ENCODE data around the gene CNOT6.

Gene CNOT6

DNA sequence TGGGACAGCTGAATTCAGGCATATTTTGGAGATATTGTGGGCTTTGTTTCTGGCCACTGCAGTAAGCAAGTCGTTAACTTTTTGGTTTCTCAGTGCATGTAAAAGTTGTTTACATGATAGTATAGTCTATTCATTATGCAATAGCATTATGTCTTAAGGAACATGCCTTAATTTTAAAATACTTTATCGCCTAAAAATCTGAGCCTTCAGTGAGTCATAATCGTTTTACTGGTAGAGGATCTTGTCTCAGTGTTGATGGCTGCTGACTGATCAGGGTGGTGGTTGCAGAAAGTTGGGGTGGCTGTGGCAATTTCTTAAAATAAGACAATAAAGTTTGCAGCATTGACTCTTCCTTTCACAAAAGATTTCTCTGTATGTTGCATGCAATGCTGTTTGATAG lies 92.0 kb downstream of the CNOT6 start:
- no peak for DNase-seq

DNA sequence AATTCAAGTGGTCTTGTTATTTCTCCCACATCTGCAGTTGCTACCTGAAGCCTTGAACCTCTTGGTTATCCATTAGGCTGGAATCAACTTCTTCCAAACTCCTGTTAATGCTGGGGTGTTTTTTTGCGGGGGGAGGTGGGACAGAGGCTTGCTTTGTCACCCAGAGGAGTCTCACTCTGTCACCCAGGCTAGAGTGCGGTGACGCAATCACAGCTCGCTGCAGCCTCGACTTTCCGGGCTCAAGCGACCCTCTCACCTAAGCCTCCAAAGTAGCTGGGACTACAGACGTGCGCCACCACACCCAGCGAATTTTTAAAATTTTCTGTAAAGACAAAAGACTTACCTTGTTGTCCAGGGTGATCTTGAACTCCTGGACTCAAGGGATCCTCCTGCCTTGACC lies 92.7 kb downstream of the CNOT6 start:
- DNase-seq, result no peak

DNA sequence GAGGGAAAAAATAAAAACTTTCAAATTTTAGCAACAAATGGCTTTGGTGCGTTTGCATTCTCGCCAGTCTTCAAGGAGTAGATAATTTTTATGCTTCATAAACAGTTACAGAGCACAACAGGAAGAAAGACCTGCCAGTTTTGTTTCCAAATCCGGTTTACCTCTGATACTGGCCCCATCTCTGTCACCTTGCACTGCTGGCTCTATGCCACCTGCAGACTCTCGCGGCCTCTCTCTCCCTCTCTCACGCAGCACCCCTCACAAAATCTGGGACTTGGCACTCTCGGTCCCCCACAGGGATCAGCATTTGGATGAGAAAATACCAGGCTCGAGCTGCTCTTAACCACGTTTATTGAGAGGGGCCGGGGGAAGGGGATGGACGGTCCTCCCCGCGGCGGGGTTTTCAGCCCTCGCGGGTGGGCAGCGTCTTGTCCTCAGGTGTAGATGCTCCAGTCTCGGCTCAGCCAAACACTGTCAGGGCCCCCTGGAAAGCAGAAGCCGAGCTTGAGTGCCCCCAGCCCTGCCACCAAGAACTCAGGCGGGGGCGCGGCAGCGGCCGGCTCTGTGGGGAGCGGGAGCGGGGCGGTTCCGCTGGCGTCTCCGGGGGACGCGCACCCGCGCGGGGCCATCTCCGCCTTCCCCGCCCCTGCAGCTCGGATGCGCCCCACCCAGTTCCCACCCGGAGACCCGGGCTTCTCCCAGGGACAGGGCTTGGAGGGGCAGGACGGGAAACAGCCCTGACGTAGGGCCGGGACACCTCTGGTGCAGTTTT lies 95.8 kb downstream of the CNOT6 start:
- no peak for DNase-seq

DNA sequence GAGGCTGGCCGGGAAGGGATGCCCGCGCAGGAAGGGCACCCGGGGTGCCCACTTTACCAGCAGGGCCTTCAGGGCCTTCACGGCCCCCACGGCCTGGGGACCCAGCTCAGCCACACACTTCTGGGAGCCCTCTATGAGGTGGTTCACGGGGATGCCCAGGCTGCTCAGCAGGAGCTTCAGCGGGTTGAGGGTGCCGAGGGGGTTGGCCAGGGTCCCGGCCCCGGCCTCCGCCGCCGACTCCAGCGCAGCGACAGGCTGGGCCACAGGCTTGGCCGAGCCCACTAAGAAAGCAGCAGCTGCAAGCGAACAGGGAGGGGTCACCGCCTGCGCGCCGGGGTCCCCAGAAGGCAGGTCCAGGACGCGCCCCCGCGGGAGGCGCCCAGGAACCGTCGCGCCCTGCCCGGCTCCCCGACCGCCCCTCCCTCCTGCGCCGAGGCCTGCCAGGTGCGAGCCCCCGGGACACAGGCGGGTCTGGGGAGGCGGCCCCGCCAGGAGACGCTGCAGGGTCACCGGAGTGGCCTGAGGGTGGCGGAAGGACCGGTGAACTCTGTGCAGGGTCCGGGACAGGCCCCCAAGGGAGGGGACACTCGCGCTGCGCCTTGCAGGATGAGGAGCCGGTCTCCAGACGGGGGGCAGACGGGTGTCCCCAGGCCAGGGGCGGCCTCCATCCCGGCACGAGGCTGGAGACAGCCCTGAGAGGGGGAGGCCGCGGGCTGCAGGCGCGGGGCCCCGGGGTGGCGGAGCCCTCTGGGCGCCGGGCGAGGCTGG lies 96.5 kb downstream of the CNOT6 start:
- DNase-seq, result no peak

DNA sequence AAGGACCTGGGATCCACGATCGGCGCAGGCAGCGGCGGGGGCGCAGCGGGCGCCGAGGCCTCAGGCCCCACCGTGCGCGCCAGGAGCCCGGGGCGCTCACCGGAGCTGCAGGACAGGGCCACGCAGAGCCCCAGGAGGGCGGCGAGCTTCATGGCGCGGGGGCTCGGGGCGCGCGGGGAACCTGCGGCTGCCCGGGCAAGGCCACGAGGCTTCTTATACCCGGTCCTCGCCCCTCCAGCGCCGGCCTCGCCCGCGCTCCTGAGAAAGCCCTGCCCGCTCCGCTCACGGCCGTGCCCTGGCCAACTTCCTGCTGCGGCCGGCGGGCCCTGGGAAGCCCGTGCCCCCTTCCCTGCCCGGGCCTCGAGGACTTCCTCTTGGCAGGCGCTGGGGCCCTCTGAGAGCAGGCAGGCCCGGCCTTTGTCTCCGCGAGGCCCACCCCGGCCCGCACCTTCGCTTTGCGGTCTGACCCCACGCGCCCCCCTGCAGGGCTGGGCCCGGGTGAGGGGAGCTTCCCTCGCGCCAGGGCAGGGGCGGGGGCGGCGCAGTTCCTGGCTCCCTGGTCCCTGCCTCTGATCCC lies 97.2 kb downstream of the CNOT6 start, which contains the start of gene SCGB3A1:
SCGB3A1 (minus strand) TSS at position 189 of the 577 bp plus-strand sequence; CDS start at position 152, 37 bp downstream.
- no peak for DNase-seq

DNA sequence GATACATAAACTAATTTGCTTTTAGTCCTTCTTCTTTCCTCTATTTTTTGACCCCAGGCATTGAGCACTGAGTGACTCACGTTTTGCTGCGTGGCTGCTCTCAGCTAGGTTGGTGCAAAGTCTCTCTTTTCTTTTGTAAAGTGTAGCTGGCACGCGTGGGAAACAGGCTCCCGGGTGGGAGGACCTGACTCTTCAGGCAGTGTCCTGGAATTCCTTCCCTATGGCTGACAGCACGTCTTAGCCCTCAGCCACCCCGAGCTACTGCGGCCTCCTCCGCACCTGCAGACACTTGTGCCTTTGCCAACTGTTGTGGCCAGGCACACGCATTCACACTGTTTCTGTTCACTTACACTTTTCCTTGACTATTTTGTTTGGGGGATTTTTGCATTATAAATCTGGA lies 98.0 kb downstream of the CNOT6 start:
- DNase-seq, result no peak

DNA sequence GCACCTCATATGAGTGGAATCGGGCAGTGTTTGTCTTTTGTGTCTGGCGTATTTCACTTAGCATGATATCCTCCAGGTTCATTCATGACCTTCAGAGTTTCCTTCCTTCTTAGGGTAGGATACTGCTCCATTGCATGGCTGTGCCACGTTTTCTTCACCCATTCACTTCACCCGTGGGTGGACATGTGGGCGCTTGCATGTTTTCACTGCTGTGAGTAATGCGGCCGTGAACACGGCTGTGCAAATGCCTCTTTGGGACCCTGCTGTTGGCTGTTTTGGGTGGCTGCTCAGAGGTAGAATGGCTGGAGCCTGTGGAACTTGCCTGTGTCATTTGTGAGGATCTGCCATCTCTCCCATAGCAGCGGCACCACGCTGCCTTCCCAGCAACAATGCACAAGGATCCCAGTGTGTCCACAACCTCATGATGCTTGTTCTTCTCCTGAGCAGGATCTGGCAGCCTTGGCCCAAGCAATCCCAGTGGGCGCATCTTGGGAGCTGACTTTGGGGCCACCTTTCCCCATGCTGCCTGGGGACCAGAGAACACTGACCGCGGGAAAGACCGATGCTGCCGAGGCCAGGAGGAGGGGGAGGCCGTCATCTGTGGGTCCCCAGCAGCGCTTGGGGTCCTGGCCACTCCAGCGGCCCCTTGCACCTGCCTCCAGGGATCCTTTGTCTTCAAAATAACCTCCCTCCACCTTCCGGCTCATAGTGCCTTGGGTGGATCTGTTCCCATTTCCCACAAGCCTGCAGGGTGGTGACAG lies 99.4 kb downstream of the CNOT6 start:
- no peak for DNase-seq

DNA sequence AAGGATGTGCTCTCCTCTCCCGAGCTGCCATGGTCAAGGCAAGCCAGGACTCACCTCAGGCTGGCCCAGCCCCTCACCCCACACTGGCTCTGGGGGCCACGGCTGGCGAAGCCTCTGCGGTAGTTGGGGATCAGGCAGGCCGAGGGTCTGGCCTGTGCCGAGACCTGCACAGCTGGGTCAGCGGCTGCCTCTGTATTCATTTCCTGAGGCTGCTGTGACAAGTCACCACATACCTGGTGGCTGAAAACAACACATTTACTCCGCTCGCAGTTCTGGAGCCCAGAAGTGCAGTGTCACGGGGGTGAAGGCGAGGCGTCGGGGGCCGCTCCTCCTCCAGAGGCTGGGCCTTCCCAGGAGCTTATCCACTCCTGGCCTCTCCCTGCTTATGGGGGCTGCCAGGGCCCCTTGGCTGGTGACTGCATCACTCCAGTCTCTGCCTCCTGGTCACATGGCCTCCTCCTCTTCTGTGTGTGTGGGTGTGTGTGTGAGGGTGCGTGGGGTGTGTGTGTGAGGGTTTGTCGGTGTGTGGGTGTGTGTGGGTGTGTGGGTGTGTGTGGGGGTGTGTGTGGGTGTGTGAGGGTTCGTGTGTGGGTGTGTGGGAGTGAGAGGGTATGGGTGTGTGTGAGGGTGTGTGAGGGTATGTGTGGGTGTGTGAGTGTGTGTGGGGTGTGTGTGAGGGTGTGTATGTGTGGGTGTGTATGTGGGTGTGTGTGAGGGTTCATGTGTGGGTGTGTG lies 100.3 kb downstream of the CNOT6 start:
- no peak for DNase-seq

DNA sequence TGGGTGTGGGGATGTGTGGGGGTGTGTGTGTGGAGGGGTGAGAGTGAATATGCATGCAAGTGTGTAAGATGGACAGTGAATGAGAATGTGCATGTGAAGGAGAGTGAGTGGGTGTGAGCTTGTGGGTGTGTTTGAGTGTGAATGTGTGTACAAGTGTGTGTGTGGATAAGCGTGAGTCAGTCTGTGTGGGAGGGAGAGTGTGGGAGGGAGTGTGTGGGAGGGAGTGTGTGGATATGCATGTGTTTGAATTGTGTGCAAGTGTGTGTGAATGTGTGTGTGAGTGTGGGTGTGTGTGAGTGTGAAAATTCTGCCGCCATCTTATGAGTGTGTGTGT lies 100.8 kb downstream of the CNOT6 start:
- no peak for DNase-seq

DNA sequence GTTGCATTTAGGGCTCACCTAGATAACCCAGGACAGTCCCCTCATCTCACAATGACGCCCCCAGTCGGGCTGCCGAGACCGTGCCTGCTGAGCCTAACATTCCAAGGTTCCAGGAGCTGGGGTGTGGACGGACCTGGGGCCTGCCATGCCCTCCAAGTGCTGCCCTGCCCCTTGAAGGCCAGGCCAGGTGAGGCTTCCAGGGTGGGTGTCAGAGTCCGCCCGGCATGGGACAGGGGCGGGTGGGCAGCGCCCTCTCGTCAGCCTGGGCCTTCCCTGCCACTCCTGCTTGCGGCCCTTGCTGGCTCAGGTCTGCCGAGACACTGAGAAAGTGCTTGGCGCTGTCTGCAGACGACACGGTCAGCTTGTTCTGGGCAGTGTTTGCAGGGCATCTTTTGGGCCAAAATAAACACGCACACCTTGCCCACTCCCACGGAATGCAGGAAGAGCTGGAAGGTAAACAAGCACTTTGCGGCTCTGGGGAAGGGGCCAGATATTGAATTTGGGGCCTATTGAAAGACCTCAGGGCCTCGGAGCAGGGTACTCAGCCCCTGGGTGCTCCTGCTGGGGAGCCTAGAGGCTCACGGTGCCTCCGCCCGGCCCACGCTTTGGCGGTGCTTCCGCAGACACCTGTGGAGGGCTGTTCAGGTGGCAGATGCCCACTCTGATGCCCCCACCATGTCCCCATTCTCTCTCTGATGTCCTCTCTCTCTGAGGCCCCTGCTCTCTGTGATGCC lies 101.4 kb downstream of the CNOT6 start:
- DNase-seq, result no peak

DNA sequence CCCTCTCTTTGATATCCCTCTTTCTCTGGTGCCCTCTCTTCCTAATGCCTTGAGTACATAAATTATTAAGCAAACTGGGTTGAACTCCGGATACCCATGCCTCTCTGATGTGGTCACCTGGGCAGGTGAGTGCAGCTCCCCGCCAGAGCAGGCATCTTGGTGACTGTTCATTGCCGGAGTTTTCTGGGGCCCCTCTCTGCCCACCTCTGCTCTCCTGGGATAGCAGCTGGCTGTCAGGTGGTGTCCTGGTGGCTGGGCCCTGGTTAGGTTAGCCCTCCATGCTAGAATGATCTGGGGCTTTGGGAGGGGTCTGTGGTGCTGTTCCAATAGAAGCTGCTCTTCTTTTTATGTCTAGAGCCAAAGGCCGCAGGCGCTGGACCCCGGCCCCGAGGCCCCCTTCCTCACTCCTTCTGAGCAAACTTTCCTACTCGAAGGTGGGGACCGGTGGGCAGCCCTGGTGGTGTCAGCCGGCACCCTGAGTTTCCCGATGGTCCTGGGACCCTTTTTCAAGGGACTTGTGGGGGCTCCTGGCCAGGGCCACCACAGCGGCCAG lies 102.0 kb downstream of the CNOT6 start:
- DNase-seq, result no peak

DNA sequence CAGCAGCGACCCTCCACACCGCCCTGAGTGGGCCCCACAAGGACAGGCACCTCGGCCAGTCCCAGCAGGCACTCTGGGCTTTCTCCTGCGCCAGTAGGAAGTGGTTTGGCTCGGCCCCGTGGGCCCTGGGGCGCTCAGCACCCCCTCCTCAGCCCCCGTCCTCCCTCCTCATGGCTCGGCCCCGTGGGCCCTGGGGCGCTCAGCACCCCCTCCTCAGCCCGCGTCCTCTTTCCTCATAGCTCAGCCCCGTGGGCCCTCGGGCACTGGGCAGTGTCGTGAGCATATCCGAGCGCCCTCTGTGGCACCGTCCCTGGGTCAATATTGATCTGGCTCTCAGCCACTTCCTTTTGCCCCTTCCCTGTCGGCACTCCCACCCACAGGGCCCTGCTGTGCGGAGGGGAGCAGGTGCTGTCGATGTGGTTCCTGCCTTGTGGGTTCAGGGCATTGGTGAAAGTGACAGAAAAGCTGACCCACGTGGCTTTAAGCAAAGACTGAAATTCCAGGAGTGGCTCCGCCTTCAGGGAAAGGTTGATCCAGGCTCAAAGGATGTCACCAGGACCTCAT lies 102.6 kb downstream of the CNOT6 start:
- DNase-seq, result no peak

DNA sequence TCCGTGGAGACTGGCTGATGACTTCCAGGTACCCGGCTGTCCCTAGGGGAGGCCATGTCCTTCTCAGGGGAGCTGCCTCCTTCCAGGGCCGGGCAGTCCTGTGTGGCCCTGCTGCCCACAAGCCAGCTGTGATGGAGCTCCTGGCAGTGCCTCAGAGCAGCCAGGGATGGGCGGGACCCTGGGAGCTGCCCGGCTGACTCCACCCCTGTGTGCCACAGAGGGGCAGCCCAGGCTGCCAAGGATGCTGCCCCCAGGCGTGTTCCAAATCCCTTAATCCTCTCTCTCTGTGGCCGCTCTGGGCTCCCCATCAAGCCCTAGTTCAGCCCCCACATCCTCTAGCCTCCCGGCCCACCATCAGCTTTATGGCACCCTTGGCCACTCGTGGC lies 104.1 kb downstream of the CNOT6 start:
- DNase-seq, result no peak

DNA sequence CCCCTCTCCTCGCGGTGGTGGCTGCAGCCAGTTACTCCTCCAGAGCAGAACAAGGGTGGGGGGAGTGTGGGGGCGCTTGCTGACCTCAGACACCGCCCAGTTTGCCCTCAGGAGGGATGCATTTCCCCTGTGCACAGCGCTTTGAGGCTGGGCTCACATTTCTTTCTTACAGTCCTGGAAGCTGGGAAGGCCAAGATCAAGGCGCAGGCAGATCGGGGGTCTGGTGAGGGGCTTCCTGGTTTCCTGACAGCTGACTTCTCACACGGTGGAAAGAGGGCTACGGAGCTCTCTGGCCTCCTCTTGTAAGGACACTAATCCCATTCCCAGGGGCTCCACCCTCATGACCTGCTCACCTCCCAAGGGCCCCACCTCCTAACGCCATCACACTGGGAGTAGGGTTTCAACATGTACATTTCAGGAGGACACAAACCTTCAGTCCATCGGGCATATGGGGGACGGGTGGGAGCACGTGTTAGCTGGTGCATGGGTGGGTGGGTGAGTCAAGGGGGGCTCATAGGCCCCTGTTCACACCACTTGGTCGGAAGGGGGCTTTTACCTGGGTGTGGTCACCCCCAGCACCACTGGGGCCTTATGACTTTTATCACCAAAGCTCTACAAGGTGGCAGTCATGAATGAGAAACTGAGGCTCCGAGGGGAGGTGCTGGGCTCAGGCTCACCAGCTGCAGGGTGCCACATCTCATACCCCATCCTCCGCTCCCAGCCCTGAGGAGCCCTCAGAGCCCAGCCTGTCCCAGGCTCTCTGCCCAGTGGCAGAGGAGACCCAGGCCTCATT lies 104.8 kb downstream of the CNOT6 start:
- DNase-seq, result no peak

DNA sequence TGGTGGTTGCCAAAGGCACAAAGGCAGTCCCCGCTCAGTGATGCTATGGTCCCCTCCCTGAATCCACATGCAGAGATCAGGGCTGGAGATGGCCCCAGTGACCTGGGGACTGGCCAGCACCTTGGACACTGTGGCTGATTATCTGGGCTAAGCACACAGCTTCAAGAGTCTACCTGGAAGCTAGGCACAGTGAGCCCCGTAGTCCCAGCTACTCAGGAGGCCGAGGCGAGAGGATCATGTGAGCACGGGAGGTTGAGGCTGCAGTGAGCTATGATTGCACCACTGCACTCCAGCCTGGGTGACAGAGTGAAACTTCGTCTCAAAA lies 105.4 kb downstream of the CNOT6 start:
- DNase-seq, result no peak

DNA sequence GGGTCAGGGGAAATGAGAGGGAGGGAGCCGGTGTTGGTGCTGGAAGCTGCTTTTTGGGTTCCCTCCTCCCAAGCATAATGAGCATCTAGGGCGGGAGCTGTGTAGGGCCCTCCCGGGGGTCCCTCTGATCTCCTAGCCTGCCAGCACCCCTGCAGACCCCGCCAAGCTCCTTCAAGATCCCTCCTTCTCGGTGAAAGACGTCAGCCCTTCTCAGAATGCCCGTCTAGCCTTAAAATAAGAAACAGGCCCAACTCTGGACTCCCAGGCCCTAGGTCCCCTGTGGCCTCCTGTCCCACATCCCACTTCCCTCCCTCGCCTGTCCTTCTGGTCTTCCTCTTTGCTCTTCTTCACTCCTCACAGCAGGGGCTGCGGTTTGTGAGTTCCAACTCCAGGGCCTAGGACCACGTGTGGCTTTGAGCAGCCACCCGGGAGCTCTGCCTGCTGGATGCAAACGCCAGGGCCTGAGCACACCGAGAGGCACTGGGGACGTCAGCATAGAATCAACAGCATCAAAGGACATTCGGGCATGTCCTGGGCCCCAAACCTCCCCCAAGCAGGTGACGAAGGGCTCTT lies 105.9 kb downstream of the CNOT6 start:
- DNase-seq, result no peak

DNA sequence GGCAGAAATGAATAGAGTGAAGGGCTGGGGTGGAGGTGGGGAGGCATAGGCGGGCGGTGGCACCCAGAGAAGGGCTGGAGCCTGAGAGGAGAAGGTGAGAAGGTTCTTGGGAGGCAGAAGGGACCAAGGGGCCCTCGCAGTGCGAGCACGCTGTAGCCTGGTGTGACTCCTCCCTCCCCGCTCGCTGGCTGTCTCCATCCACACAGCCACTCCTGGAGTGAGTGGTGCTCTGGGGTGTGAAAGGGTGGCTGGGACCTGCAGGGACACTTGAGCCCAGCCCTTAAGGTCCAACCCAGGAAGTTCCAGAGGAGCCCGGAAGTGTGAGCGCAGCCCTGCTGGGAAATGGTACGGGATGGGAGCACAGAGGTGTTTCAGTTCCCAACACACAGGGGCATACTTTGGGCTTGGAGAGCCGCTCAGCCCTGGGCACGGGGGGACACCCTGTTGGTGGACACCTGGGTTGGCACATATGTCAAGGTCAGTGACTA lies 106.4 kb downstream of the CNOT6 start:
- DNase-seq, result no peak

DNA sequence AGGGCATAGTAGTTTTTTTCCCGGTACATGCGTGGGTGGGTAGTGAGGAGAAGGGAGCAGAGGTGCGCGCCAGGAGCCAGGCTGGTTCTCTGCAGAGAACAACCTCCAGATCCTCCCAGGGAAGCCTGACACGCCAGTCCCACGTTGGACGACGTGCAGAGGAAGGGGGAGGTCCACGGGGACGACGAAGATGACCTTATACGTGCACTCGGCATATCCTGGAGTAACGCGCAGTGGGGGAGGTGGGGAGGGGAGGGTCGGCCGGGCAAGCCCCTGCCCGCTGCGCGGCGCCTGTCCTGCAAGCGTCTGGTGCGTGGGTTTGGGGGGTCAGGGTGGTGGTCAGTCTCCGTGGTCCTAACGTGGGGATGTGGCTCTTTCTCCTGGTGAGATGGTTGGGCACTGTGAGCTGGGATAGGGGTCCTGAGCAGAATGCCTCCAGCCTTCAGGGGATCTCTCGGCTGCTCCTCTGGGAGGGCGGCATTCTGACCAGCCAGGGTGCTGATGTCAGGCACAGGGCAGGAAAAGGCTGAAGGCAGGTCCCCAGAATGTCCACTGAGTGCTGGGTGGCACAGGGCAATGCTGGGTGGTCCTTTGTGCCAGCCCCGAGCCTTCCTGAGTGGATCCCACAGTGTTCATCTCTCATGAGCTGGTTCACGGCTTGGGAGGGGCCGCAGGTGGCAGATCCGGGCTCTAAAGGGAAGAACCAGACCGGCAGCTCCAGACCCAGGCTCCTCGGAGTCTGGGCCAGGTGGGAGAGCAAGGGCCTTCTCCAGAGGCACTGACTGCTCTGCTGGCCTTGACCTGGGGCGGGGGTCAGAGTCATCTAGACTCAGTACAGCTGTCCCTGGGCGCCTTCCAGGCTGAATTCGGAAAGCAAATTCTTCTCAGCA lies 107.7 kb downstream of the CNOT6 start:
- DNase-seq, result no peak

DNA sequence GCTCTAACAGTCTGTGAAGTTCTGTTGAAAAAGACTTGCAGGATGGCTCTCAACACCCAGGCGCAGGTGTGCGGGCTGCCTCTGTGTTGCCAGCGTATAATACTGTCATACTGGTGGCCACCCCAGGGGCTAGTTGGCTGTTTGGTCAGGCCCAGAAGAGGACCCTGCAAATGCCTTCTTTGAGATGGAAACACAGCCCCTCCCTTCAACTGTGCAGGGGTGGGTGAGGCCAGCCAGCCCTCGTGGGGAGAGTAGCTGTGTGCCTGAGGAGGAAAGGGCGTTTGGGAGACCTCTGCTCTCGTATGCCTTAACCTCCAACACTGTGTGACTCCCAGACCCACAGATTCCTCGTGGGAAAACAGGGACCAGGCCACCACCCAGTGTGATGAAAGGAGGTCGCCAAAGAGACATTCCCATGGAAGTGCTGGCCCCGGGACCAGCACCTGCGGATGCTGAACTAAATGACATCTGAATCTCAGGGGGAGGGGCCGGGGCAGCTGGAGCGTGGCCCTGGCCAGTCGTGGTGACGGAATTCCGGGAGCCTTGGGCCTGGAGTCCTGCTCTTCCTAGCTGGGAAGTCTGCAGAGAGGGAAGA lies 108.4 kb downstream of the CNOT6 start:
- DNase-seq, result no peak
